Measurements from ENCODE around the gene DDX49. TPM values are rescaled to one million over a fixed set of nuclear protein-coding genes. Genes with fewer than 3 reads are reported as not detected.
"Not testable (repeated sequence)": the region's sequence is repeated elsewhere in the genome, so short reads cannot be mapped to it uniquely, and the experiment has no call there.

The DDX49 gene
- polyA plus RNA-seq, 5 donors: 41.0 to 64.6 (median 49.5) TPM

DNA sequence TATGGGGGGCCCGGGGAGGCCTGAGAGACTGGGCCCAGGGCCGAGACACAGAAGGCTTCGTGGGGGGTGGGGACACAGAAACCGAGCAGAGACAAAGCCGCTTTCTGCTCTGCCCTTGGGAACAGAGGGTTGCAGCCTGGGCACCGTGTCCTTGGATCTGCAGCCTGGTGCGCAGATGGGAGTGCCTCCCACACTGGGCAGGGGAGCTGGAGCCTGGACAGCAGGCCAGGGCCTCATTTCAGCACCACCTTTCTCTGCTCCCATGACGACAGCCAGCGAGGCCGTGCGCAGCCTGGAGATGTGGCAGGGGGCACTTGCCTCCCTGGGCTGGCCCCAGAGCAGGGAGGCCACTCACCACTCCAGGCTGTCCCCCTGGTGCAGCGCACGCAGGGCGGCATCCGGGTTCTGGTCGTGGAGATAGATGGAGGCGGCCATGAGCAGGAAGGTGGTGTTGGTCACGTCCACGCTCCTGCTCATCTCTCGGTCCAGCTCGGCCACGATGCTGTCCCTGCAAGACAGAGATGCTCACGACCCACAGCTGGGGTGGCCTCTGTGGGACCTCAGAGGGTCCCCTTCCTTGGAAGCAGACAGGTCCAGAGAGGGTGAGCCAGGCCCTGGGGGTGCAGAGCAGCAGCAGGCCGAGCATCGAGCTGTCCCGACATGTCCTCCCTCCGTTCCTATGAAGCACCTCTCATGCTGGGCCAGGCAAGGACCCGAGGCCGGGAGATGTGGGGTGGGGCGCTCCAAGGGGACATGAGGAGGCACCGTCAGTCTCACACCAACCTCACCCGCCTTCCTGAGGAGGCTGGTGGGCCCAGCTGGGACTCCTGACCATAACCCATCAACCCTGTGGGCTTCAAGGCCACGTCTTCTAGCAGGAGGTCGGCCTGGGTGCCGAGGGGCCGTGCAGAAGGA is 12.7 kb upstream of the DDX49 start:
- DNase-seq: no peak

DNA sequence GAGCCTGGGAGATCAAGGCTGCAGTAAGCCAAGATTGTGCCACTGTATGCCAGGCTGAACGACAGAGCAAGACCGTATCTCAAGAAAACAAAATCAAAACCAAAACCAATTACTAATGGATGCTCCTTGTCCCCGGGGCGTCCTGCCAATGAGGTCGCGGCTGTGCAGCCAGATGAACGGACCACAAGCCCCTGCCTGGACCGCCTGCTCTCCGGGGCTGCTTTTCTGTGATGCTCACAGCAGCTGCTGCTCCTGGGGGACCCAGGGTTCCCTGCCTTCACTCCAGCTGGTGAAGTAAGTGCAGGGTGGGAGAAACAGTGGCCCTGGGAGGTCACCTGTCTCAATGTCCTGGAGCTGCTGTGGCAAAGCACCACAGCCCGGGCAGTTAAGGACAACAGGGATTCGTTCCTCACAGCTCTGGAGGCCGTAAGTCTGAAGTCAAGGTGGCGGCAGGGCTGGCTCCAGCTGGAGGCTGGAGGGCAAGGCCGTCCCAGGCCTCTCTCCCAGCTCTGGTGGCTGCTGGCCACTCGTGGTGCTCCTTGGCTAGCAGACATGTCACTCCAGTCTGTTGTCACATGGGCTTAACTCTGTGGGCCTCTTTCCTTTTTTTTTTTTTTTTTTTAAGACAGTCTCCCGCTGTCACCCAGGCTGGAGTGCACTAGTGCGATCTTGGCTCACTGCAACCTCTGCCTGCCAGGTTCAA is 10.4 kb upstream of the DDX49 start:
- DNase-seq: no peak

DNA sequence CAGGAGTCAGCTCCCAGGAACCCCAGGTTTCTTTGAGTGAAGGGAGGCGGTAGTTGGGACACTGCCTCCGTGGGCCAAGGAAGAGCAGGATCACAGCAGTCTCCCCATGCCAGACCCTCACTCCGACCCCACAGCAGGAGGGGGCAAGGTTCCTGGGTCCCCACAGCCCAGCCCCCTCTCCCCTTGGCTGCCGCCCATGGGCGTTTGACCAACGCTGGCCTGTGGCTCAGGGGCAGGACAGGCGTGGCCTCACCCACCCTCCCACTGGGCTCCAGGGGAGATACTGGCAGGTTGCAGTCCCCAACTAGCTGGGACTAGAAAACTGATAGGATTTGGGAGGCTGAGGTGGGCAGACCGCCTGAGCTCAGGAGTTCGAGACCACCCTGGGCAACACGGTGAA is 9.5 kb upstream of the DDX49 start:
- no peak for DNase-seq

DNA sequence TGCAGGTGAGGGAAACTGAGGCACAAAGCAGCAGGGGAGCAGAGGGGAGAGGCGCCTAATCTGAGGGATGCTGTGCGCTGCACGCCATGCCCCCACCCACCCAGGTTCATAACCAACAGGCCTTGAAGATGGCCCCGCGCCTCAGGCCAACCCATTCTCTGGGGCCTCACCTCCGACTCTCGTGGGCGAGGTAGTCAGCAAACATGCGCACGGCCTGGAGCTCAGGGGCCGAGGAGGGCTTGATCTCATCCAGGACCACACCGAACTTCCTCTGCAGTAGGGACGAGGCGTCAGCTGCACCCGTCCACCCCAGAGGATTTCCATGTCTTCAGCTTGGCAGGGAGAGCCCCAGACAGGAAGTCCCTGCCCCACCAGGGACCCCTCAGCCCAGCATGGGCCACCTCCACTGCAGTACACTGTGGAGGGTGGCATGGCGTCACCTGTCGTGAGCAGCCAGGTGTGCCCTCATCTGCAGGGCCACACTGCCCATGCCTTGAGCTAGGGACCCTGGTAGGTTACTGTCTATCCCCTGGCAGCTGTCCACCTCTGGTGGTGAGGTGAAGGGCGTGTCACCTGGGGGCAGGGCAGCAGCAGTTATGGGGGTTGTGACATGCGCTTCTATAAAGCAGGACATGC is 8.6 kb upstream of the DDX49 start:
- DNase-seq: no peak

DNA sequence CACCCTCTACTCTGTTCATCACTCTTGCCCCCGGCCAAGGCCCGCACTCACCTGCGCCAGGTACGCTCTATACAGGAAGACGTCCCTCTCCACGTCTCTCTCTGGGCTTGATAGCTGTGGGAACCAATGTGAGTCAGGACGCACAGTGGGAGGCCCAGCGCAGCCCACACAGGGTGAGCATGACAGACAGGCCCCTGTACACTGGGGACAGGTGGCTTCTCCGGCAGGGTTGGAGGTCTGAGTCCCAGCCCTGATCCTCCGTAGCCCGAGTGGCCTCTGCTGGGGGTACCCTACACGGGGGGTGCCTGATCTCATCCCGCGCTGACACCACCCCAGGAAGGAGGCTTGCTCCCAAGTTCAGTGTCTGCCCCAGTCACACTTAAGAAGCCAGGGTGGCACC is 6.6 kb upstream of the DDX49 start:
- no peak for DNase-seq

DNA sequence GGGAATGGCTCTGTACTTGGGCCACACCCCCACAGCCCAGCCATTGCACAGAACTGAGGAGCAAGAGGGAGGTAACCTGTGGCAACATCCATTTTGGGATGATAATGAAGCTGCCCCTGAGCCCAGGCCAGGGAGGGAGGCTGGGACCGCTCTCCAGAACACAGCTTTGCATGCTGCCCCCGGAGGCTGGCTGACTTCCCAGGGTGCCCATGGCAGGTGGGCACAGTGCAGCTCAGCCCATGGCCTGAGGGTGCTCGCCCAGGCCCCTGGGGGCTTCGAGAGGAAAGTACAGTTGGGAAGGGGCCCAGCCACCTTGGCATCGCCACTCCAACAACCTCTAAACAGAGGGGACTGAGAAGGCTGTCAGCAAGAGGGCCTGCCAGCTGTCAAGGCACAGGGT is 6.0 kb upstream of the DDX49 start:
- no peak for DNase-seq

DNA sequence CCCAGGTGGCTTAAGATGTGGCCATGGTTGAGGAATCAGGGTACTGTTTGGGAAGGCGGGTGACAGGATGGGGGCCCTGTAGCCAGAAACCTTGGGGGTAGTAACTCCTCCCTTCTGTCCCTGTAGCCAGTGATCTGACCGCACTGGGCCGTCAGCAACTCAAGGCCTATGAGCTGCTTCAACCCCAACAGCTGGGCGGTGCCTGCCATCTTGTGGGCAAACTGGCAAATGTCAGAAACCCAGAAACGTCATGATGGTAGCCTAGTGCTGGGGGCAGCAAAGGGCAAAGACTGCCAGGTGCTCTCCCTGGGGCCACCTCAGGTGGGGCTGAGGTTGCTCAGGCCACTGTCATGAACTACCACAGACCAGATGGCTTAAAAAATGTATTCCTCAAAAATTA is 3.9 kb upstream of the DDX49 start:
- no peak for DNase-seq

DNA sequence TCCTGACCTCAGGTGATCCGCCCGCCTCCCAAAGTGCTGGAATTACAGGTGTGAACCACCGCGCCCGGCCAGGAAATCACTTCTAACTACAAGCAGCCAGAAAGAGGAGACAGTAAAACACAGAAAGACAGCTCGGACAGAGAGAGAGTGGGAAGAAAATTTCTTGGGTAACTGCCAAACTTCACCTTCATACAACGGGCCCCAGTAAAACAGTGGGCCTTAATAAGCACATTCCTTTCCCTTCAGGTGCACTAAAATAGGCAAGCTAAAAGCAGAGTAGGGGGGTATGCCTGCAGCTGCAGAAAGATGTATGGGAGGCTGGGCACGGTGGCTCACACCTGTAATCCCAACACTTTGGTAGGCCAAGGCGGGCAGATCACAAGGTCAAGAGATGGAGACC is 1.9 kb upstream of the DDX49 start:
- DNase-seq: not testable (repeated sequence)

DNA sequence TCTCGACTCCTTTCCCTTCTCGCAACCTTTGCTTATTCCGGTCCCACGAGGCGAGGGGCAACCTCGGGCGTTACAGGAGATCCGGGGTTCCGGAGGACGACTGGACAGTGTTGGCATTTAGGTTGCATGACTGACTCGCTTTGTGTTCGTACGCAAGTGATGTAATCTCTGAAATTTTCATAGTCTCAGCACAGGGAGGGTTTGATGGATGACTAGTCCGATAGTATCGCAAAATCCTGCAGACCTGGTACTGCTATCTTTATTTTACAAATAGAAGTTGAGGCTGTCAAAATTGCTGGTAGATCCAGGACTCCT is 342 bp downstream of the DDX49 start:
- DNase-seq: no peak

DNA sequence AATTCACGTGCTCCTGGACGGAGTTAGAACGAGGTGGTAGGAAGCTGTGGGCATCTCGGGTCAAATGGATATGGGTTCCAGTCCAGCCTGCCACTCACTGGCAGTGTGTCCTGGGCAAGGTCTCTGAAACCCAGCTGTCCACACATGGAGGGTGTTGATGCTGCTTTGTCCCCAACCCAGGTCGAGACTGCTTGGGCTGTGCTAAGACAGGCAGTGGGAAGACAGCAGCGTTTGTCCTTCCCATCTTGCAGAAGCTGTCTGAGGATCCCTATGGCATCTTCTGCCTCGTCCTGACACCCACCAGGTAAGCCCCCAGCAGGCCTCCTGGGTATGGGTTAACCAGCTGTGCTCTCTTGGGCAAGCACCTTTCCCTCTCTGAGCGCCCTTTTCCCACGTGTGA is 885 bp downstream of the DDX49 start:
- no peak for DNase-seq

DNA sequence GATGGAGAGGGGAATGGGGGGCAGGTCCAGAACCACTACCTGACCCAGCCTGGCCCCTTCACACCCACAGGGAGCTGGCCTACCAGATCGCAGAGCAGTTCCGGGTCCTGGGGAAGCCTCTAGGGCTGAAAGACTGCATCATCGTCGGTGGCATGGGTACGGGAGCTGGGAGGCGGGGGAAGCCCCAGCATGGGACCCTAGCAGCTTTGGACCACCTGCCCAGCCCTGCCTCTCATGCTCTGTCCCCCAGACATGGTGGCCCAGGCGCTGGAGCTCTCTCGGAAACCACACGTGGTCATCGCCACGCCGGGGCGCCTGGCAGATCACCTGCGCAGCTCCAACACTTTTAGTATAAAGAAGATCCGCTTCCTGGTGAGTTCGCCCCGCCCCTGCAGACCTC is 2.1 kb downstream of the DDX49 start:
- no peak for DNase-seq

DNA sequence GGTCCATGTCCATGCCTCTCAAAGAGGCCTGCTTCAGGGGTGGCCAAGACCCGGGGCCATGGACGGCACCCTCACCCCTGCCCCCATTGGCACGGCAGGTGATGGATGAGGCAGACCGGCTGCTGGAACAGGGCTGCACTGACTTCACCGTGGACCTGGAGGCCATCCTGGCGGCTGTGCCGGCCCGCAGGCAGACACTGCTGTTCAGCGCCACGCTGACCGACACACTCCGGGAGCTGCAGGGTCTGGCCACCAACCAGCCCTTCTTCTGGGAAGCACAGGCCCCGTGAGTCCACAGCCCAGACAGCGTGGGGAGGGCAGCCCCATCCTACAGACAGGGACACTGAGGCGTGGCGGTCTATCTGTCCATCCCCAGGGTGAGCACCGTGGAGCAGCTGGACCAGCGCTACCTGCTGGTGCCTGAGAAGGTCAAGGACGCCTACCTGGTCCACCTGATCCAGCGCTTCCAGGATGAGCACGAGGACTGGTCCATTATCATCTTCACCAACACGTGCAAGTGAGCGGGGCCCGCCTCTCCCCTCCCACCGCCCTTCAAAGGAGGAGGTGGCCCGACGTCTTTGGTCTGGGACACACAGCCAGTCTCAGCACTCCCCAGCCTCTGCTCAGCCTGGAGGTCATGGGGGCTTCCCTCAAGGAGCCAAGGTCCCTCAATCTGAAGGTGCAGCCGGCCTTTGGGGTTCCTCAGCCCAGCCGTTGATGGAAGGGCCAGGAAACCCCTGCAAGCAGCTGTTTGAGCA is 2.9 kb downstream of the DDX49 start:
- DNase-seq: no peak

DNA sequence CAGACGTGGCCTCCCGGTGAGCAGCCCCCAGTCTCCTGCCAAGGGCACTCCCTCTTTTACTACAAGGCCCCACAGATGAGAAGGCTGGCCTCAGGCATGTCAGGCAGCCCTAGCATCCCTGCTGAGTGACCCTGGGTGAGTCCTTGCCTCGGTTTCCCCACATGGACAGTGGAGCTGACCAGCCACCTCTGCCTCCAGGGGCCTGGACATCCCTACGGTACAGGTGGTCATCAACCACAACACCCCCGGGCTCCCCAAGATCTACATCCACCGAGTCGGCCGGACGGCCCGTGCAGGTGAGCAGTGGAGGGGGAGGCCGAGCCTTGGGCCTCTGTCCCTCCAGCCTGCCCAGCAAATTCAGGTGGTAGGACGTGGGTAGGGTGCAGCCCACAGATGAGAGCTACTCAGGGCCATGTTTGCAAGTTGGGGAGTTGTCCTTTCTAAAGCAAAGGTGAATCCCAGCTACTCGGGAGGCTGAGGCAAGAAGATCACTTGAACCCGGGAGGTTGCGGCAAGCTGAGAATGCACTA is 5.2 kb downstream of the DDX49 start:
- DNase-seq: no peak

DNA sequence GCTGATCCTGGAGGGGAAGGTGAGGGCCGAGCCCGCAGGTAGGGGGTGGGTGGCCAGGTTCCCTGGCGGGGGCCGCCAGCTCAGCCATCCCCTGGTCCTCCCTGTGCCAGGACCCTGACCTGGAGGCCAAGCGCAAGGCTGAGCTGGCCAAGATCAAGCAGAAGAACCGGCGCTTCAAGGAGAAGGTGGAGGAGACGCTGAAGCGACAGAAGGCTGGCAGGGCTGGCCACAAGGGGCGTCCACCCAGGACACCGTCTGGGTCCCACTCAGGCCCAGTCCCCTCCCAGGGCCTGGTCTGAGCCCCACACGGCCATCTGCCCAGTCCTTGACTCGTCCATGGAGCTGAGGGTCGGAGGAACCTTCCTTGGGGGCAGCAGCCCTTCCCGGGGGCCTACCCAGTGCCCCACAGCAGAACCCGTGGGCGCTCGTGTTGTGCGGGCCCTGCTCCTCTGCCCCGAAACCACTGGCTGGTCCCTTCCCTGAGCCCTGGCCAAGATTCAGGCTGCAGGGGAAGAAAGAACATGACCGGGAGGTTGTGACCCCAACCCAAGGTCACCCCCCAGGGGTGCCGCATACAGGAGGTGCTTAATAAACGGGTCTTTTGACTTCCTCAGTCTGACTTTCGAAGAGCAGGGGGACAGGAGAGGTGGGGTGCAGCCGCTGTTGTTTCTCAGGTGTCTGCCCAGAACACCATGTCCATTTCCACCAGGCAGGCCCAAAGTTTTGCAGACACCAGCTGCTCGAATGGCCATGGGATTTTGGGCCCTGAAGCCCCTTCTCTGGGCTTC is 8.7 kb downstream of the DDX49 start:
- DNase-seq: no peak

DNA sequence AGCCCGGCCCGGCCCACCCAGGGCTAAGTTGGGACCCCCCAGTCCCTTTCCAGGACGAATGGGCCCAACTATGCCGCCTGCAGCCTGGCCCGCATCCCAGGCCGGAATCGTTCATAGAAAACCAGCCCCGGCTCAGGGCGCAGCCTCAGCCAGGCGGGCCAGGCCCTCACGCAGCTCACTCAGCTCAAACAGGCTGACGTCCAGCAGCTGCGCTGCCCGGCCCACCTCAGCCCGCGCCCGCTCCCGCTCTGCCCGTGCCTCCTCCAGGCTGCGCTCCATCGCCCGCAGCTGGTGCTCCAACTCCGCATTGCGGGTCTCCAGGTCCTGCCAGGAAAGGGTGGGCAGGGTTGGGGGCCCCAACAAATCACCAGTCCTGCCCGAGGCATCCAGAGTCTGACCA is 9.8 kb downstream of the DDX49 start:
- DNase-seq: no peak

DNA sequence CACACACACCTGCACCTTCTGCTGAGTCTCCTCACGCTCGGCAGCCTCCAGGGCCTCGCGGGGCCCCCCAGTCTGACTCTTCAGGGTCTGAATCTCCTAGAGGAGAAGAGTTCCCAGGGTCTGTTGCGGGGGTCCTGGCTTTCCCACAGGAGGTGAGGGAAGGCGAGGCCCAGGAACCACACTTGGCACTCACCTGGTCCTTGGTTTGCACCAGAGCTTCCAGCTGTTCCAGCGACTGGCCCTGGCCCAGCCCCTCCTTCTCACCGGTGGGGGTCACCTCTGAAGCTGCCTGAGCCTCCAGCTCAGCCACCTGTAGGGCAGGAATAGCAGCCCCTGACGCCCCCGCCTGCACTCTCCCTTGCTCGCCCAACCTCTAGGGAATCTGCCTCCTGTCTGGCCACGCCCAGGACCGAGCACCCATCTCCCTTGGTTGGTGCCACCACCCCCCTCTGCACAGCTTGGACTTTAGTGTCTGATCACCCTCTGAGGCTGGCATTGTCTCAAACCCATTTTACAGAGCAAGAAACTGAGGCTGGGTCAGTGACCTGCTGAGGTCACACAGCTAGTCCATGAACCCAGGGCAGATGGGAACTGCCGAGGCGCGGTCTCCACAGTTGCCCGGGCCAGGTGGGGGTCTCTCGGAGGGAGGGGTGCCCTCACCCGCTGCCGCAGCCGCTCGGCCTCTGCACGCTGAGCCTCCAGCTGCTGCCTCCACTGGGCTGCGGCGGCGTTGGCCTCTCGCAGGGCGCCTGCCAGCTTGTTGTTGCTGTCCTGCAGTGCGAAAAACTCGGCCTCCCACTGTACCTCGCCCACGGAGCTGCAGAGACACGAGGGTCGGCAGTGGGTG is 12.0 kb downstream of the DDX49 start:
- no peak for DNase-seq

DNA sequence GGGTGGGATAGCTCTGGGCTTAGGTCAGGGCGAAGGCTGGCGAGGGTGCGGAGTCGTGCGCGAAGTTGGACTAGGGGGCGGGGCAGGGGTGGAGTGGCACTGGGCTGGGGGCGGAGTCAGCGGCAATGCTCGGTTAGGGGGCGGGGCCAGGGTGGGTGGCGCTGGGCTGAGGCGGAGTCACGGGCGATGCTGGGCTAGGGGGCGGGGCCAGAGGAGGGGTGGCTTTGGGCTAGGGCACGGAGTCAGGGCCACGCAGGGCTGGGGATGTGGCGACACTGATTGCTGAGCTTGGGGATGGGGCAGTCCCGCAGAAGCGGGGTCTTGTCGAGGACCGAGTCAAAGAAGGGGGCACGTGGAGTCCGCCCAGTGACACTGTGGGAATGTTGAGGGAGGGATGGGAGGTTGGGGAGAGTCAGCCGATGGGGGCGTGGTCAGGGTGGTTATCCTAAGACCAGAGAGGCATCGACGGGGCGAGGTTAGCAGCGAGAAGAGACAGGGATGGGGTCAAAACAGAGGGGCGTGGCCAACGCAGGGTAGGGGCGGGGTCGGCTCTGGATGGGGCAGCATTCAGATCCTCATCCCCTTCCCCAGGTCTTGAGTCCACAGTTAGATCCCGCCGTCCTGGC is 12.8 kb downstream of the DDX49 start:
- DNase-seq: no peak

DNA sequence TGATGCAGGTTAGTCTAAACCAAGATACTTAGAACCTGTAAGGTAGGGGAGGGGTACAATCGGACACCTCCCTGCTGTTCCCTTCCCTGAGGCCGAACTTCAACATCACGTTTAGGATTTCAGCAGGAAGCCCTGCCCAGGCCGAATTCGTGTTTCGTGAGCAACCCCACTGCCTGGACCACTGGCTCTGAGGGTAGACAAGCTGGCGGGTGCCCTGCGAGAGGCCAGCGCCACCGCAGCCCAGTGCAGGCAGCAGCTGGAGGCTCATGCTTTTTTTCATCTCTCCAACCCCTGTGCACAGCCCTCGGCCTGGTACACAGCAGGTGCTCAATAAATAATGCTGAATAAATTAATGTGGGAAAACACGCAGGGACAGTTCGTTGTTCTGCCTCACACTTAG is 13.8 kb downstream of the DDX49 start:
- DNase-seq: no peak

DNA sequence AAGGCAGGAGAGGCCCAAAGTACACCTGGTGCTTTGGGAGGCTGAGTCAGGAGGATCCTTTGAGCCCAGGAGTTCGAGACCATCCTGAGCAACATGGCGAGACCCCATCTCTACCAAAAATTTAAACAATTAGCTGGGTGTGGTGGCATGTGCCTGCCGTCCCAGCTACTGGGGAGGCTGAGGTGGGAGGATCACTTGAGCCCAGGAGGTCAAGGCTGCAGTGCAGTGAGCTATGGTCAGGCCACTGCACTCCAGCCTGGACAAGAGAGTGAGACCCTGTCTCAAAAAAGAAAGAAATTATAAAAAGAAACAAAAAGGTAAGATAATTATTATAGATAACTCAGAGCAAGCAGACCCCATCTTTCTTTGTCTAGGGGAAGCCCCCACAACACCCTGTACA is 19.6 kb downstream of the DDX49 start:
- no peak for DNase-seq

All from right lung (tissue), 5 donors.